Natural killer cell (primary cell): ENCODE measurements around the gene YWHAB. TPM values are rescaled to one million over a fixed set of nuclear protein-coding genes. Genes with fewer than 3 reads are reported as not detected.

Experiments
- ATAC-seq, 3 donors: fragments of 150-1000 bp in 2 of 3; fragments of 200-7000 bp in 1 of 3; cut with Tn5 transposase; 1 replicate in 1 of 3; 2 replicates in 2 of 3; pipeline ENCODE4 v1.10.0; 2021; ENCODE audit warnings: mild to moderate bottlenecking in 2 of 3, moderate library complexity in 2 of 3
- DNase-seq, 2 donors: peaks; one replicate each; pipeline versions ENCODE4 v3.0.0 to v3.0.0-alpha.2; 2013 to 2021; ENCODE audit warnings: mixed read lengths in 1 of 2
- H3K27ac ChIP-seq: one replicate; pipeline ENCODE4 v1.5.1; 2013; ENCODE audit warnings: mild to moderate bottlenecking, low read length
- H3K27me3 ChIP-seq: one replicate; pipeline ENCODE4 v1.6.1; 2013; ENCODE audit warnings: low read length; ENCODE audit not compliant: control insufficient read depth, insufficient read depth
- H3K36me3 ChIP-seq: one replicate; pipeline ENCODE4 v1.6.1; 2013; ENCODE audit warnings: low read length; ENCODE audit not compliant: control insufficient read depth, insufficient read depth
- H3K4me1 ChIP-seq: one replicate; pipeline ENCODE4 v1.6.1; 2013; ENCODE audit warnings: low read length; ENCODE audit not compliant: control insufficient read depth, insufficient read depth
- H3K4me3 ChIP-seq: one replicate; pipeline ENCODE4 v1.5.1; 2013; ENCODE audit warnings: low read length
- H3K9me3 ChIP-seq: one replicate; pipeline ENCODE4 v1.6.1; 2013; ENCODE audit warnings: low read length; ENCODE audit not compliant: control insufficient read depth, insufficient read depth
- H3K27ac Mint-ChIP-seq, 2 donors: one replicate each; pipeline ENCODE4 v1.8.0; 2022; ENCODE audit warnings: mild to moderate bottlenecking in 2 of 2, mixed read lengths in 2 of 2, moderate library complexity in 1 of 2
- H3K27me3 Mint-ChIP-seq, 2 donors: one replicate each; pipeline ENCODE4 v1.8.0; 2022; ENCODE audit warnings: low read depth in 2 of 2, mixed read lengths in 2 of 2
- H3K36me3 Mint-ChIP-seq: one replicate; pipeline ENCODE4 v1.8.0; 2022; ENCODE audit warnings: mixed read lengths
- H3K4me1 Mint-ChIP-seq, 2 donors: one replicate each; pipeline ENCODE4 v1.8.0; 2022; ENCODE audit warnings: mixed read lengths in 2 of 2
- H3K4me3 Mint-ChIP-seq: one replicate; pipeline ENCODE4 v1.8.0; 2022; ENCODE audit warnings: mild to moderate bottlenecking, moderate library complexity, mixed read lengths
- H3K9me3 Mint-ChIP-seq, 2 donors: one replicate each; pipeline ENCODE4 v1.8.0; 2022; ENCODE audit warnings: mixed read lengths in 2 of 2
- WGBS: methylation state at CpG from one replicate; pipeline ENCODE4 v1.1.7; 2013; ENCODE audit warnings: missing lambda C conversion rate; ENCODE audit not compliant: insufficient coverage; 5-methylcytosine and 5-hydroxymethylcytosine counted together
- intact Hi-C: fragments of 100-400 bp; cut with micrococcal nuclease; formaldehyde crosslinking; loops from one replicate; pipeline ENCODE4 v1.14.2; 2022
- total RNA-seq, 4 donors: library from RNA; stranded (reverse); fragments of 120-200 nt in 1 of 4; gene quantifications; one replicate each; pipeline versions ENCODE4 v1.2.3 to v1.2.4, GENCODE V29; 2013 to 2022
- TF ChIP-seq, protein P1 (sequence below): fragments of 200-600 bp; IDR thresholded peaks from one replicate; pipeline ENCODE4 v1.8.0; 2022; ENCODE audit warnings: antibody characterized with exemption

Gene YWHAB
- total RNA-seq, 3 donors from 2014 or later (not counting 1 experiment from before 2014, with no cell fraction given), result 137 to 199 (median 179) TPM

DNA sequence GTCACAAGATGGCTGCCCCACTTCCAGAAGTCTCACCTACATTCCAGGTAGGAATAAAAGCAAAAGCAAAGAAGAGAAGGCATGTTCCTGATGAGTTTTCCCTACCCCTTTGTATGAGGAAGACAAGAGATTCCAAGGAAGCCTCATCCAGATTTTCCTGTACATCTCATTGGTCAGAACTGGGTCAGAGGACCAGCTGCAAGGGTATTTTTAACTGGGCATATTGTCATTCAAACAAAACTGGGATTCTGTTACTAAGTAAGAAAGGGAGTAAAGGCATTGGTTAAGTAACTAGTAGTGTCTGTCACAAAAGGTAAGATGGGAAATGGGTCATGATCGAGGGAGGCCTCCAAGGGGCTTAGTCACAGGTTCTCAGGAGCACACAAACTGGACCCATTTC lies 47.0 kb upstream of the YWHAB start:
- Mint-ChIP-seq H3K27me3 (peaks cover 19 to 36% of the 10 kb centered on the region in 2 donors), H3K27ac (no peak overlapping the region), H3K36me3 (no peaks in the 10 kb centered on the region), H3K4me1 (no peaks in the 10 kb centered on the region), H3K9me3 (no peaks in the 10 kb centered on the region), H3K4me3 (no peak overlapping the region)
- DNase-seq (no peak), ATAC-seq (no peak)
- H3K27me3 ChIP-seq, result no peaks in the 10 kb centered on the region
- intact Hi-C loops, result no loop called here
- H3K4me3 ChIP-seq, result no peak overlapping the region
- 76% methylated on average over 1 of the region's 1 CpG for WGBS
- no peaks in the 10 kb centered on the region for H3K9me3 ChIP-seq
- TF ChIP-seq, protein P1, sequence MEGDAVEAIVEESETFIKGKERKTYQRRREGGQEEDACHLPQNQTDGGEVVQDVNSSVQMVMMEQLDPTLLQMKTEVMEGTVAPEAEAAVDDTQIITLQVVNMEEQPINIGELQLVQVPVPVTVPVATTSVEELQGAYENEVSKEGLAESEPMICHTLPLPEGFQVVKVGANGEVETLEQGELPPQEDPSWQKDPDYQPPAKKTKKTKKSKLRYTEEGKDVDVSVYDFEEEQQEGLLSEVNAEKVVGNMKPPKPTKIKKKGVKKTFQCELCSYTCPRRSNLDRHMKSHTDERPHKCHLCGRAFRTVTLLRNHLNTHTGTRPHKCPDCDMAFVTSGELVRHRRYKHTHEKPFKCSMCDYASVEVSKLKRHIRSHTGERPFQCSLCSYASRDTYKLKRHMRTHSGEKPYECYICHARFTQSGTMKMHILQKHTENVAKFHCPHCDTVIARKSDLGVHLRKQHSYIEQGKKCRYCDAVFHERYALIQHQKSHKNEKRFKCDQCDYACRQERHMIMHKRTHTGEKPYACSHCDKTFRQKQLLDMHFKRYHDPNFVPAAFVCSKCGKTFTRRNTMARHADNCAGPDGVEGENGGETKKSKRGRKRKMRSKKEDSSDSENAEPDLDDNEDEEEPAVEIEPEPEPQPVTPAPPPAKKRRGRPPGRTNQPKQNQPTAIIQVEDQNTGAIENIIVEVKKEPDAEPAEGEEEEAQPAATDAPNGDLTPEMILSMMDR, result no peak
- H3K4me1 ChIP-seq, result no peaks in the 10 kb centered on the region
- H3K27ac ChIP-seq, result no peak overlapping the region
- H3K36me3 ChIP-seq, result no peaks in the 10 kb centered on the region

DNA sequence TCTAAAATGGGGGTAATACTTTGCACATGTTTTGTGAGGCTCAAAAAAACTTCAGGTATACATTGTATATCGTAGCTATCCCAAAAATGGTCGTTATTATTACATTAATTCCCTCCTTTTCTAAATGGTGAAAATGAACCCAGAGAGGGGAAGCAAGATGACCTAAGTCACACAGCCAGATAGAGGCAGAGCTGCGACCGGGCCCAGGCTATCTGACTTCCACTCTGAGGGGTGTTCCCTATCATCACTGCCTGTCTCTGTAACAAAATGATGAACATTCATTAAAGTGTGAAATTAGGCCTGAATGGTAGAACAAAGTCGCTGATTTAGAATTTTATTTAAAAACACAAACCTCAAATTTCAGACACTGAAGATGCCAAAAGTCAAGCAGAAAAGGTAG lies 46.0 kb upstream of the YWHAB start:
- H3K36me3 Mint-ChIP-seq, result no peaks in the 10 kb centered on the region
- 87% methylated on average over 5 of the region's 5 CpGs for WGBS
- no peak for ATAC-seq

DNA sequence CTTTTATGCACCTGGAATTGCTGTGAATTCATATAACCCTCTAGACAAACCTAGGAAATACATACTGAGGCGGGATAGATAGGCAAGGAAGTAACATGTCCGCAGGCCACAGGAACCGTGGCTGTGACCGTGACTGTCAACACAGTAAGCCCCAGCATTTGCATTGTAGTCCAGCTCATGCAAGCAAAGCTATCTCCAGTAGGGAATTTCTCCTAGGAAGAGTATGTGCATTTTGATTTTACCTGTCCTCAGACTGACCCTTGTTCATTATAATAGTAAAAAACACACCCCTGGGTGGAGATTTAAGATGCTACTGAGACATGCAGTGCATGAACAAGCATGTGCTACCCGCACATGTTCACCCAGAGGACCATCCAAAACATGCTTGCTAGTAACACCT lies 44.7 kb upstream of the YWHAB start:
- no peaks in the 10 kb centered on the region for H3K9me3 ChIP-seq
- H3K27ac ChIP-seq, result no peak overlapping the region
- H3K4me1 ChIP-seq, result no peaks in the 10 kb centered on the region
- intact Hi-C loops, result no loop called here
- Mint-ChIP-seq H3K27ac (no peak overlapping the region), H3K9me3 (no peaks in the 10 kb centered on the region), H3K27me3 (peaks cover 22 to 42% of the 10 kb centered on the region in 2 donors), H3K36me3 (no peaks in the 10 kb centered on the region), H3K4me3 (no peak overlapping the region), H3K4me1 (no peaks in the 10 kb centered on the region)
- TF ChIP-seq, protein P1, result no peak
- WGBS, result 83% methylated on average over 5 of the region's 5 CpGs
- no peak overlapping the region for H3K4me3 ChIP-seq
- no peak for DNase-seq
- no peak for ATAC-seq
- no peaks in the 10 kb centered on the region for H3K27me3 ChIP-seq
- no peaks in the 10 kb centered on the region for H3K36me3 ChIP-seq

More for the DNA sequence above, 46.0 kb upstream of the YWHAB start:
- TF ChIP-seq, protein P1, result no peak
- intact Hi-C loops, result no loop called here
- no peak overlapping the region for H3K4me3 Mint-ChIP-seq
- no peaks in the 10 kb centered on the region for H3K27me3 ChIP-seq
- H3K27ac Mint-ChIP-seq, result no peak overlapping the region
- peaks cover 22 to 42% of the 10 kb centered on the region in 2 donors for H3K27me3 Mint-ChIP-seq
- H3K27ac ChIP-seq, result no peak overlapping the region
- no peaks in the 10 kb centered on the region for H3K9me3 Mint-ChIP-seq
- no peak for DNase-seq
- no peaks in the 10 kb centered on the region for H3K4me1 Mint-ChIP-seq
- no peaks in the 10 kb centered on the region for H3K36me3 ChIP-seq
- H3K9me3 ChIP-seq, result no peaks in the 10 kb centered on the region
- H3K4me3 ChIP-seq, result no peak overlapping the region
- H3K4me1 ChIP-seq, result no peaks in the 10 kb centered on the region

DNA sequence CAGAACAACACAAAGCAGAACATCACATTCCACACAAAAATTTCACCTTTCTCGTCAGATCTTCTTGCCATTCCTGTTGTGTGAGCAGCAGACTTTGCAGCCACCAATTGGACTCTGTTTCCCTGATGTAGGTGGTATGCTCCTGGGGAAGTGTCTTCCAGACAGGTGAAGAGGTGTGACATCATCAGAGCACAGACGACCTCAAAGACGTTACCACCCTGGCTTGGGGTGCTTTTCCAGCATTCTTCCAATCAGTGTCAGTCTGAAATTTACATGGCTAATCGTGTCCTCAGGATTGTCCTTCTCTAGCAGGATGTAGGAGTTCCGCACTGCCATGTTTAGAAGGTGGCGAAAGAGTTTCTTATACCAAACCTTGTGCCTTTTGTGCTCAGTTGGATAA lies 43.5 kb upstream of the YWHAB start:
- no peak overlapping the region for H3K4me3 Mint-ChIP-seq
- Histone ChIP-seq H3K4me1 (no peaks in the 10 kb centered on the region), H3K4me3 (no peak overlapping the region), H3K27me3 (no peaks in the 10 kb centered on the region), H3K36me3 (no peaks in the 10 kb centered on the region), H3K27ac (no peak overlapping the region), H3K9me3 (no peaks in the 10 kb centered on the region)
- 84% methylated on average over 5 of the region's 6 CpGs for WGBS
- TF ChIP-seq, protein P1, result no peak
- H3K9me3 Mint-ChIP-seq, result no peaks in the 10 kb centered on the region
- intact Hi-C loops, result no loop called here
- peaks cover 22 to 42% of the 10 kb centered on the region in 2 donors for H3K27me3 Mint-ChIP-seq
- ATAC-seq, result no peak
- no peaks in the 10 kb centered on the region for H3K36me3 Mint-ChIP-seq
- H3K27ac Mint-ChIP-seq, result no peak overlapping the region
- H3K4me1 Mint-ChIP-seq, result no peaks in the 10 kb centered on the region
- DNase-seq, result no peak
